ENCODE data around the gene DENND1A.

- TF ChIP-seq JUNB (IDR thresholded peaks at IDR 0.05; ENCODE audit: unreplicated experiment): no peak
- no peak for TF ChIP-seq EZH2phosphoT487 (IDR thresholded peaks at IDR 0.05; ENCODE audit: unreplicated experiment)
- TF ChIP-seq CREB1 (CRISPR knock-in tag; IDR thresholded peaks at IDR 0.05; ENCODE audit: low read depth): no peak
Observed at GRCh38 chr9:123469282-123469681, 460.6 kb downstream of the DENND1A start.
